HG03354 (cell line): ENCODE data around the gene EFCAB6.

ENCODE experiments used
- ATAC-seq: cut with Tn5 transposase; IDR thresholded peaks from one replicate; pipeline ENCODE4 v1.9.1; 2021; ENCODE audit warnings: mild to moderate bottlenecking; ENCODE audit not compliant: unreplicated experiment, poor library complexity, severe bottlenecking

The EFCAB6 gene

GRCh38 chr22:43516996-43517635 is 295.0 kb downstream of the EFCAB6 start:
- no peak for ATAC-seq

DNA sequence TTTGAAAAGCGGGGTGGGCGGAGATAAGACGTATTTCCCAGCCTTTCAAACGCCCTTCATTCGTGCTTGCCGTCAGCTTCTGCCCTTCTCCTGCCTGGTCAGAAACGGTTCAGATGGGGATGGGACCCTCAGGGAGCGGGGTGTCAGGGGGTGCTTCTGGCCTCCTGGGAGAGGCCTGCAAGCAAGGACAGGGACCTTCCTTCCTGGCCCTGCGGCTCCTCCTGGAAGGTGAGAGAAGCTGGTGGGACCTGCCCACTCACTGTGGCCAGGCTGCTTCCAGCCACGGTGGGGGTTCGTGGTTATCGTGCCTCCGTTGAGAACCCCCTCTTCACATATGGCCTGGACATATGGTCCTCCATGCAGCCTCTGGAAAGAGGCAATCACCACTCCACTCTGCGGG is 295.7 kb downstream of the EFCAB6 start:
- ATAC-seq = no peak

GRCh38 chr22:43515902-43516301 is 296.2 kb downstream of the EFCAB6 start:
- ATAC-seq = no peak

GRCh38 chr22:43515411-43515810 is 296.7 kb downstream of the EFCAB6 start:
- no peak for ATAC-seq

- ATAC-seq = no peak
Measured at GRCh38 chr22:43514476-43515157, 297.5 kb downstream of the EFCAB6 start.

- no peak for ATAC-seq
Measured at GRCh38 chr22:43512279-43512678, 299.8 kb downstream of the EFCAB6 start.

DNA sequence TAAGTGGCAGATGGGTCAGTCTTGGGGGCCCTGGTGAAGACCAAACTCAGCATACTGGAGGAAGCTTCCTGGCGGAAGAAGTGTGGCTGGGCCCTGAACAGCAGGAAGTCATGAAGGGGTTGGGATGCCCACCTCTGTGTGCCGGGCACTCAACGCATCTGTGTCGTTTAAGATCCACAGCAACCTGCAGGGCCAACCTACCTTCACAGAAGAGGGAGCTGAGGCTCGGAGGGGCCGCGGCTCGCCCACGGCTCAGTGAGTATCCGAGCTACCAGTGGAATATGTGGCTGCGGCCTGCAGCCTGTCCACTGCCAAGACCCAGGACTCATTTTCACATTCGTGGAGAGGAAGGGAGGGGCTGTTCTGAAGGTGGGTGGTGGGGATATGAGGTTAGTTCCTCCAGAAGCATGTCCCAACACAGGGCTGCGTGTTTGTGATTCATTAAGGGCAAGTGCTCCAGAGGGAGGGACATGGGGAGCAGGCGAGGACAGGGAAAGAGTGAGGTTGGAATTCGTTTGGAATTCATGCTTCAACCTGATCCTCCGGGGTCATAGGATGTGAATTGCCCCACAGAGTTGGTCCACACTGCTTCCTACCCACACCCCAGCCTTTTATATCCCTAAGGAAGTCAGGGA is 300.7 kb downstream of the EFCAB6 start:
- ATAC-seq = no peak

- ATAC-seq = no peak
Measured at GRCh38 chr22:43510281-43511070, 301.6 kb downstream of the EFCAB6 start.

DNA sequence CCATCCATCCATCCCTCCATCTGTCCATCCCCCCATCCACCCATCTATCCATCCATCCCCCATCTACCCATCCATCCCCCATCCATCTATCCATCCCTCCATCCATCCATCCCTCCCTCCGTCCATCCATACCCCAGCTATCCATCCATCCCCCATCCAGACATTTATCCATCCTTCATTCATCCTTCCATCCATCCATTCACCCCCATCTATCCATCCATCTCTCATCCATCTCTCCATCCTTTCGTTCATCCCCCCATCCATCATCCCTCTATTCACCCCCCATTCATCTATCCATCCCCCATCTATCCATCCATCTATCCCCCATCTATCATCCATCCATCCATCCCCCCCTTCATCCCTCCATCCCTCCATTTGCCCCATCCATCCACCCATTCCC is 302.8 kb downstream of the EFCAB6 start:
- no peak for ATAC-seq

DNA sequence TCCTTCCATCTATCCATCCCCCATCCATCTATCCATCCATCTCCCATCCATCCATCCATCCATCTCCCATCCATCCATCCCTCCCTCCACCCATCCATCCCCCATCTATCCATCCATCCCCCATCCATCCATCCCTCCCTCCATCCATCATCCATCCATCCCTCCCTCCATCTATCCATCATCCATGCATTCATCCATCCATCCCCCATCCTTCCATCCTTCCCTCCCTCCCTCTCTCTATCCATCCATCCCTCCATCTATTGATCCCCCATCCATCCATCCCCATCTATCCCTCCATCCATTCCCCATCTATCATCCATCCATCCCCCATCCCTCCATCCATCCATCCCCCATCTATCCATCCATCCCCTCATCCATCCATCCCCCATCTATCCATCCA is 303.6 kb downstream of the EFCAB6 start:
- ATAC-seq = no peak

DNA sequence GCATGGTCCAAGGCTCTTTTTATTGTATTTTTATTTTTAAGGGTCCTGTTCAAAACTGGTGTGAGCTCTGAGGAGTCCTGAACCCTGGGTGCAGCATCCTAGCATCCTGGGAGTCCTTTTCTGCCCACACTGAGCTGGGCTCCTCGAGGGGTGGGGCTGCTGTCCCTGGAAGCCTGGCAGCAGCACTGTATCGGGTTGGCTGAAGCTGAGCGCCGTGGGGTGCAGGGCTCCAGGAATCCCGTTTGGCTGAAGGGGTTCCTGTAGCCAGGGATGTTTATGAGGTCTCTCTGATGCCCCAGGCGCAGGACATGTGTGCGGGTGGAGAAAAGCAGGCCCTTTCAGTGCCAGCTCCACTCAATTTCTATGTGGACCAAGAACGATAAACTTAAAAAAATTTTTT is 304.9 kb downstream of the EFCAB6 start:
- ATAC-seq = no peak

DNA sequence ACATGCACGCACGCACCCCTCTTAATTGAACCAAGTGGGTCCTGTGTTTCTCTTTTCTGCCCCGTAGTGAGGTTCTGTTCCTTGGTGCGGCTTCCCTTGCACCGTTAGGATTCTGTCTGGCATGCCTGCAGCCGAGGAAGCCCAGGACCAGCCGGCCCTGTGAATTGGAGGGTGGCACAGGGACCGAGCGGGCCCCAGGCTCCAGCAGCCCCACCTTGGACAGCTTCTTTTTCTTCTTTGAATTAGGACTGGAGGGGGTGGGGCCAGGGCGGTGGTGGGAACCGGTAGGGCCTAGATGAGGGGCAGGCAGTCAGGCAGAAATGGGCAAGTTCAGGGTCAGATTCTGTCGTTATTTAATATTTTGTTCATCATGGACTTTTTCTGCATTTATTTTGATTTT is 305.6 kb downstream of the EFCAB6 start:
- no peak for ATAC-seq

DNA sequence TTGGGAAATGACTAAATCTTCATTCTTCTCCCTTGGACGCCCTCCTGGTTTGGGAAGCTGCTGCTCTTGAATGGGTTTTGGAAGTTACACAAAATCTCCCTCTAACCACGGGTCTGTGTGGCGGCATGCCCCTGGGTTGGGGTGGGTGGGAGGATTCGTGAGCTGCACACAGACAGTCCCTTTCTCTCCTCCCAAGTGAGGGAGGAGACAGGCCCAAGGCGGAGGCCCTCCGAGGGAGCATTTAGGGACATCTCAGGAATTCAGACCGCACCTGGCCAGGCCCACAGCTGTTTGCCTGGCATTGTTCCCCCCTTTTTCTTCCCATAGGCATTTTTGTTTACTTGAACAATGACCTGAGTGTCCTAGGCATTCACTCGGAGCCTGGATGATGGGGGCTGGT is 306.2 kb downstream of the EFCAB6 start:
- ATAC-seq = no peak

DNA sequence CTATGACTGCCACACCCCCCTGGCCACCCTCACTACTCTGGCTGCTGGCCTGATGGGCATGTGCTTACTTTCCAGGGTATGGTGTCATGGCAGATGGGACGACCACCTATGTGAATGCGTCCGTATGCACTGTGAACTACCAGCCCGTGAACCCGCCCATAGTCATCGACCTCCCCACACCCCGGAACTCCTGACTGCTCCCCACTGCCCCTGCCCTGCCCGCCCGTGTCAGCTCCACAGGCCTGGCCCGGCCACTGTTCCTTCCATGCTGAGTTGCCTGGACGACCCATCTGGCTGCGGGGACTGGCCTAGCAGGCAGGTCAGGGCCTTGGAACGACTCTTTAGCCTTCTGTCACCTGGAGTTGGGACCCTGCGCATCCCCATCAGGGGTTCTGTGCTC is 306.7 kb downstream of the EFCAB6 start:
- no peak for ATAC-seq

DNA sequence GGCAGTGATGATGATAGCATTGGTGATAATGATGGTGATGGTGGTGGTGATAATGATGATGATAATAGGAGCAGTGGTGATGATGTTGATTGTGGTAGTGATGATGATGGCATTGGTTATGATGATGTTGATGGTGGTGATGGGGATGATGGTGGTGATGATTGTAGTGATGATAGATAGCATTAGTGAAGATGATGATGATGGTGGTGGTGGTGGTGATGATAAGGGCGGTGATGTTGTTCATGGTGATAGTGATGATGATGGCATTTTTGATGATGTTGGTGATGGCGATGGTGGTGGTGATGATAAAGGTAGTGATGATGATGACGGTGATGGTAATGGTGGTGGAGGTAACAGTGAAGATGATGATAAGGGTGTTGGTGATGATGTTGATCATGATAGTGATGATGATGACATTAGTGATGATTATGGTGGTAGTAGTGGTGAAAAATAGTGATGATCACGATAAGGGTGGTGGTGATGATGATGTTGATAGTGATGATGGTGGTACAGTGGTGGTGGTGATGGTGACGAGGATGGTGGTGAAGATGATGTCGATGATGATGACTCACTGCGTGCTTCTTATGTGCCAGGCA is 307.3 kb downstream of the EFCAB6 start:
- ATAC-seq = no peak

DNA sequence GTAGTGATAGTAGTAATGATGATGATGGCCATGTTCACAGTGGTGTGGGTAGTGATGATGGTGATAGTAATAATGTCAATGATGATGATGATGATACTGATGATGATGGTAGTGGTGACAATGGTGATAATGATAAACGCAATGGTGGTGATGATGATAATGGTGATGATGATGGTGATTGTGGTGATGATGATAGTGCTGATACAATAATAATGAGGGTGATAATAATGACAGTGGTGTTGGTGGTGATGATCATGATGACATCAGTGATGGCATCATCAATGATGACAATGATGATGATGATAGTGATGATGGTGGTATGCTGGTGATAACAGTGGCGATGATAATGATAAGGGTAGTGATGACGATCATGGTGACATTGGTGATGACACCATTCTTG is 308.0 kb downstream of the EFCAB6 start:
- no peak for ATAC-seq

- no peak for ATAC-seq
Measured at GRCh38 chr22:43502306-43502874, 309.7 kb downstream of the EFCAB6 start.

DNA sequence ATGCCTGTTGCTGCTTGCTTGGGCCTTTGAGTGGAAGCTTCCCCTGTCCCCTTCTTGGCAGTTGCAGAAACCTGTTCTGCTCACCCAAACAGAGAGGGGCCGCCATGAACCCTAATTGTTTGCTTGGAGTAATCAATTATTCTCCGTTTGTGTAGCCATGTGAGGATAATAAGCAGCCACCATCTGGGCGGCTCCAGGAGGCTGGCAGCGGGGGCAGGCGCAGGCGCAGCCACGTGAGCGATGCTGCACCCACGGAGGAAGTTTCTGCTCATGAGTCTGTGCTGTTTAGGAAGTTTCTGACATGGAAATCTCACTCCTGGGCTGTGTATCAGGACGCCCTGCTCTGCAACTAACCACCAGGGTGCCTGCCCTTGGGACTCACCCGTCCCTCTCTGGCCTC is 310.2 kb downstream of the EFCAB6 start:
- ATAC-seq = no peak

- ATAC-seq = no peak
Measured at GRCh38 chr22:43500792-43501785, 311.0 kb downstream of the EFCAB6 start.
